ENCODE data around the gene KRTAP5-7.
"Not testable (repeated sequence)": the region's sequence is repeated elsewhere in the genome, so short reads cannot be mapped to it uniquely, and the experiment has no call there.

KRTAP5-7 gene, protein sequence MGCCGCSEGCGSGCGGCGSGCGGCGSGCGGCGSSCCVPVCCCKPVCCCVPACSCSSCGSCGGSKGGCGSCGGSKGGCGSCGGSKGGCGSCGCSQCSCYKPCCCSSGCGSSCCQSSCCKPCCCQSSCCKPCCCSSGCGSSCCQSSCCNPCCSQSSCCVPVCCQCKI

DNA sequence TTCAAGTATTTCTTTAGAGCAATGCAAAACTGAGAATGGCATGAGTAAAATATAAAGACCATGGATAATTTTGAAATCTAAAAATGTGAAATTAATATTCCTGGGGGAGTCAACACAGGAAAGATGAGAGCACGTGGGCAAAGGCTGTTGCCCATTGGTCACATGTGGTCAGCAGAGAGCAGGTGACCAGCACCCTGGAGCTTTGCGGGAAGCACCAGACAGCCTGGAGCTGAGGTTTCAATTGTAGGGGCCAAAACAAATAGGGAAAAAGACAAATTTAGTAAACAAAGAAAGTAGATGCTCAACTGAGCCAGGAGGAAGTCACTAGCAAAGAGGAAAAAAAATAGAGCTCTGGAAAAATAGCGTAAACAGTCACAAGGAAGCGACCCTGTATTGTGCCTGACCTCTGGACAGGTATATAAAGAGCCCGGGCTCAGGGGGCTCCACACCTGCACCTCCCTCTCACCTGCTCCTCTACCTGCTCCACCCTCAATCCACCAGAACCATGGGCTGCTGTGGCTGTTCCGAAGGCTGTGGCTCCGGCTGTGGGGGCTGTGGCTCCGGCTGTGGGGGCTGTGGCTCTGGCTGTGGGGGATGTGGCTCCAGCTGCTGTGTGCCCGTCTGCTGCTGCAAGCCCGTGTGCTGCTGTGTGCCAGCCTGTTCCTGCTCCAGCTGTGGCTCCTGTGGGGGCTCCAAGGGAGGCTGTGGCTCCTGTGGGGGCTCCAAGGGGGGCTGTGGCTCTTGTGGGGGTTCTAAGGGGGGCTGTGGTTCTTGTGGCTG, at the start of gene KRTAP5-7:
TSS of gene KRTAP5-7 (plus strand) at position 472 of the 780 bp plus-strand sequence. CDS start at position 506, 34 bp downstream.
- DNase-seq: not testable (repeated sequence)

DNA sequence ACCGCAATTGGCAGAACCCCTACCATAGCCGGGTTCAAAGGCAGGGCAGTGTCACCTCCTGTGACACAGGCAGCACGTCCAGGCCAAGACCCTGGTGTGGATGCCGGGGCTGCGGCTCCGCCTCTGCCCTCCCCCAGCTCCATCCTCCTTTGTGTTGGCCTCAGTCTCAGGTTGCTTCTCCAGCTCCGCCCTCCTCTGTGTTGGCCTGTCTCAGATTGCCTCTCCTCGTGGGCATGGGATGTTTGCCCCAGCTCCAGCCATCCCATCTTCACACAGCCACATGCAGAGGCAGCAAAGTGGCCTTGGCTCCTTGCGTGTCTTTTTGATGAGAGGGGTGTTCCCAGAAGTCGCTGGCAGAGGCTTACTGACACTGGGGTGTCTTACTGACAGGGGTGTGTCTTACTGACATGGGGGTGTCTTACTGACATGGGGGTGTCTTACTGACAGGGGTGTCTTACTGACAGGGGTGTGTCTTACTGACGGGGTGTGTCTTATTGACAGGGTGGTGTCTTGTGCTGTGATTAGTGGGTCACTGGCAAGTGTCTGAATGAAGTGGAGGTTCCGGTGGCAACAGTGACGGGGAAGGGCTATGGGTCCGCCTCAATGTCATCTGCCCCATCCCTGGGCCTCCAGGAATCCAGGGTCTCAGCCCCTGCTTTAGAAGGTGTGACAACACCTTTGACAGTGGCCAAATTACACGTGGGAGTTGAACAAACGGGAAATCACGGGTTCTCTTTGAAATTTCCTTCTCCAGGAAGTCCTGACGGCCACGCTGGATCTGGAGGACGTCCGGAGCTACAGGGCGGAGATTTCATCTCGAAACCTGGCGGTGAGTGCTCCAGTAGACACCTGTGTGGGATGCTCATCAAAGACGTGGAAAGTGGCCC, 49.2 kb upstream of the KRTAP5-7 start:
- no peak for DNase-seq

DNA sequence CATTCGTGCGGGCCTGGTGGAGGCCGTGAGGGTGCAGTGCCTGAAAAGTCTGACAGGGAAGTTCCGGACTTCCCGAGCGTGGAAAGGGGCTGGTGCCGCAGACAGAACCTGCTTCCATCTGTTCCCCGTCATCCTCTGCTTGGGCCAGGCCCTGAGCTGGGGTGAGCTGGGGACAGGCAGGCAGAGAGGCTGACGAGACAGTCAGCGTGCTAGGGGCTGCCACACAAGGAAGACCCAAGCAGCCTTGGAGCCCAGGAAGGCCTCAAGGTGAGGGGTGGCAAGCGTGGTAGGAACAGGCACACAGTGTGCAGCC, 48.6 kb upstream of the KRTAP5-7 start:
- no peak for DNase-seq

DNA sequence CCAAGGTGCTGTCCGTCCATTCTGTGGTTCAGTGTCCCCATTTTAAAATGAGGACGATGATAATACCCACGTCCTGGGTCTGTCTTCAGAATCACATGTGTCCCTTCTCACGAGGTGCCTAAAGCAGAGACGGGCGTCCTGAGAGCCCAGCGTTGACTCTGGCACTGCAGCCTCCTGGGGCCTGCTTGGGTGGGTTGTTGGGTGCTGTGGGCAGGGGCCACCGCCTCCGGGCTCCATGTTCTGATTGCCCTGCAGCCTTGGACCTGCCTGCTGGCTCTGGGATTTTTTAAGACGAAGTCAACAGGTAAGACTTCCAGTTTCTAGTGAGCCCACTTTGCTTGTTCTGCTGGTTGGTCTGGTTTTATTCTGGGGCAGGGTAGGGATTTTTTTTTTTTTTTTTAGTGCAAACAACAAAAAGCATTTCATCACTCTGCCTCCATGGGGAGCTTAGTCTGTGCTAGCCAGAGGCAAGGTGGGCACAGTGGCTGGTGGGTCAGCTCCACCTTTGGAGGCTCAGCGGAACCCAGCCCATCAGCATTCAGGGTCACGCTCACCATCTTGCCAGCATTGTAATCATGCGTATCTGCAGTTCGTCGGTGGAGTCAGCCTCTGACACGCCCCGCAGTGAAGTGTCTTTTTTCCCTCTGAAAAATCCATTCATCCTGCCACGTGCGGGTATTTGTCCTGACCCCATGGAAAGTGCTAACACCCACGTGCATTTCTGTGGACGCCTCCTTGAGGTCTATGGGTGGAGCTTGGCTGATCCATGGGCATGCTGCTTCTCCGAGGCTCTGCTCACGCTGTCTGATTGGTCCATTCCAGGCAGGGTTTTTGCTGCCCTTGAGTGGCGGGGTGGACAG, 45.7 kb upstream of the KRTAP5-7 start:
- no peak for DNase-seq

DNA sequence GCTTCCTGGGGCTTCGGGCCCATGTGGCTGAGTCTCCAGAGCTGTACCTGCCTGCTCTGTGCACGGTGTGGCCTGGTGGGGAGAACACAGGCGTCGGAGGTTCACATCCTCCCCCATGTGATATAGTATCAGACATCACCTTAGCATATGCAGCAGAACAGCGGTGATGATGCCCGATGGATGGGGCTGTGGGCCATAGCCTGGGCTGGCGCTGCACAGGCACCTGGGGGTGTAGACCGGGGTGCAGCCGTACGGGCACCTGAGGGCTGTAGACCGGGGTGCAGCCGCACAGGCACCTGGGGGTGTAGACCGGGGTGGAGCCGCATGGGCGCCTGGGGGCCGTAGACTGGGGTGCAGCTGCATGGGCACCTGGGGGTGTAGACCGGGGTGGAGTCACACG, 44.9 kb upstream of the KRTAP5-7 start:
- DNase-seq: no peak

DNA sequence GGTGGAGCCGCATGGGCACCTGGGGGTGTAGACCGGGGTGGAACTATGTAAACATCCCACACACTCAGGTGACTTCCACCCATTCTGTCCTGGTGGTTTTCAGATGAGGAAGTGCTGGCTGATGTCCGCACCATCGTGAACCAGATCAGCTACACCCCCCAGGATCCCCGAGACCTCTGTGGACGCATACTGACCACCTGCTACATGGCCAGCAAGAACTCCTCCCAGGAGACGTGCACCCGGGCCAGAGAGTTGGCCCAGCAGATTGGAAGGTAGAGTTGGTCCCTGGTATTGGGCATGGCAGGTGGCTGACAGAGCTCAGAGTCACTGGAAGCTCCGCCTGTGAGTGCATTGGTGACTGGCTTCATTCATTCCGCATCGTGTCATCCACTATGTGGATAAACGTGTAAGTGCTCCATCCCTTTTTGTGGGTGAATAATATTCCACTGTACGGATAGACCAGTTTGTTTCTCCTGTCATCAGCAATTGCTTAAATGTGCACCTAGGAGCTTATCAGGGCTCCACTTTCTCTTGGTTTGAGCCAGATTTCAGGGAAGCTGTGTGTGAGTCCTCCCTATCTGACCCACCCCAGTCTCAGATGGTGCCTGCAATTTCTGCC, 44.2 kb upstream of the KRTAP5-7 start:
- no peak for DNase-seq

DNA sequence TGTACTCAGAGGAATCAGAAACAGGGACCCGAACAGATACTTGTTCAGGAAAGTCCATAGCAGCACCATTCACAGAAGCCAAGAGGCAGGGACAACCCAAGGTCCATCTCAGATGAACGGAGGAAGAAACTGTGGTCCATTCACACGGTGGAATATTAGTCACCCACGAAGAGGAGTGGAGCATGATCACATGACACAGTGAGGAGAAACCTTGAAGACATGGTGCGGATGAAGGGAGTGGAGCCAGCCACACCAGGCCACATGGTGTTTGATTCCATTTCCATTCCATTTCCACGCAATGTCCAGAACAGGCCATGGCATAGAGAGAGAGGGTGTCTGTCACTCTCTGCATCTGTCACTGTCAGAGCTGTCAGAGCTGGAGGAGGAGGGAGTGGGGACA, 43.4 kb upstream of the KRTAP5-7 start:
- DNase-seq: no peak

DNA sequence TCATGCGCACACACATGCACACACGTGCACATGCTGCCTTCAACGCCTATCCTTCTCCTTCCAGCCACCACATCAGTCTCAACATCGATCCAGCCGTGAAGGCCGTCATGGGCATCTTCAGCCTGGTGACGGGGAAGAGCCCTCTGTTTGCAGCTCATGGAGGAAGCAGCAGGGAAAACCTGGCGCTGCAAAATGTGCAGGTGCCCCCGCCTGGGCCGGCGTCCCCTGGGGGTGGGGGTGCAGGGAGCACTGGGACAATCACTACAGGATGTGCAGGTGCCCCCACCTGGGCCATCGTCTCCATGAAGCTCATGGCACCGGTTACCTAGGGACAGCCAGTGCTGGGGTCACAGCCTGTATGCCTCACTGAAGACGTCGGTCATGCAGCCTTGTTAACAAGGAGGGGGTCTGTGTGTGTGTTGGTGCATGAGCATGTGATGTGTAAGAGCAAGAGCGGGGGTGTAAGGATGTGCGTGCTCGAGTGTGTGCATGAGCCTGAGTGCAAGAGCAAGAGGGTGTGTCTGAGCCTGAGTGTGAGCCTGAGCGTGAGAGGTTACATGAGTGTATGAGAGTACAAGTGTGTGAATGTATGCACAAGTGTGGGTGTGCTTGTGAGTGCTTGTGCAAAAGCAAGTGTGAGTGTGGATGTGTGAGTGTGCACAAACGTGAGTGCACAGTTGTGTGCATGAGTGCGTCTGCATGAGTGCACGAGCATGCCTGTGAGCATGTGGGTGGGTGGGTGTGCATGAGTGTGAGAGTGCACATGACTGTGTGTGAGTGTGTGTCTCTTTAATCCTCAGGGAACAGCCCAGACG, 42.6 kb upstream of the KRTAP5-7 start:
- DNase-seq: no peak

DNA sequence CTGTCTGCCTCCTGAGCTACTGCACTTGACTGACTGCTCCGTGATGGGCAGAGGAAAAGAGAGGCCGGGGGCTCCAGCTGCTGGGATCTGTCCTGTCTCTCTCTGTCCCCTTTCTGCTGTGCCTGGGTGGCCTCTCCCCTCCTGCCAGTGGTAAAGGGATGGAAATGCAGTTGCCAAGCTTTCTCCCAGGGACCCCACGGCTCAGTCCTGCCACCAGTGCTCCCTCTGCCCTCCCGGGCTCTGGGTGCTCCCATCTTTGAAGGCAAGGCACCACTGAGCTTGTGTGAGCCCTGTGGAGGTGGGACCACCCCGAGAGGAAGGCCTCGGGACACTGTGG, 42.0 kb upstream of the KRTAP5-7 start:
- no peak for DNase-seq

DNA sequence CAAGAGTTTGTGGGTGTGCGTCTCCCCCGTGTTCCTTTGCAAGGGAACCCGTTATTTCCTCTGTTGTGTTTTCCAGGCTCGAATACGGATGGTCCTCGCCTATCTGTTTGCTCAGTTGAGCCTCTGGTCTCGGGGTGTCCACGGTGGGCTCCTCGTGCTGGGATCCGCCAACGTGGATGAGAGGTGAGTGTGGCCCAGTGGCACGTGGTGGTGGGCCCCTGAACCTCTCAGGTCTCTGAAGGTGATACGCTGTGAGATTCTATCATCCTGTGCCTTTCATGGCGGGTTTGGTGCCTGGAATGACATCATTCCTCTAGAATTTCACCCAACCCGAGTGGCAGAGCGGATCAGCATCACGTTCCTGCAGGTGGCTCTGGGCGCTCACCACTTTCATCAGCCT, 41.6 kb upstream of the KRTAP5-7 start:
- no peak for DNase-seq

DNA sequence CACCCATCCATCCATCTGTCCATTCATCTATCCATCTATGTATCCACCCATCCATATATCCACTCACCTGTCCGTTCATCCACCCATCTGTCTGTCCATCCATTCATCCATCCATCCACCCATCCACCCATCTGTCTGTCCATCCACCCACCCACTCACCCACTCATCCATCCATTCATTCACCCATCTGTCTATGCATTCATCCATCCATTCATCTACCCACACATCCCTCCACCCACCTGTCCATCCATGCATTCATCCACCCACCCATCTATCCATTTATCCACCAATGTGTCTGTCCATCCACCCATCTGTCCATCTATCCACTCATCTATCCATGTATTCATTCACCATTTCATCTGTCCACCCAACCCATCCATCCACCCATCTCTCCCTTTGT, 40.7 kb upstream of the KRTAP5-7 start:
- no peak for DNase-seq

DNA sequence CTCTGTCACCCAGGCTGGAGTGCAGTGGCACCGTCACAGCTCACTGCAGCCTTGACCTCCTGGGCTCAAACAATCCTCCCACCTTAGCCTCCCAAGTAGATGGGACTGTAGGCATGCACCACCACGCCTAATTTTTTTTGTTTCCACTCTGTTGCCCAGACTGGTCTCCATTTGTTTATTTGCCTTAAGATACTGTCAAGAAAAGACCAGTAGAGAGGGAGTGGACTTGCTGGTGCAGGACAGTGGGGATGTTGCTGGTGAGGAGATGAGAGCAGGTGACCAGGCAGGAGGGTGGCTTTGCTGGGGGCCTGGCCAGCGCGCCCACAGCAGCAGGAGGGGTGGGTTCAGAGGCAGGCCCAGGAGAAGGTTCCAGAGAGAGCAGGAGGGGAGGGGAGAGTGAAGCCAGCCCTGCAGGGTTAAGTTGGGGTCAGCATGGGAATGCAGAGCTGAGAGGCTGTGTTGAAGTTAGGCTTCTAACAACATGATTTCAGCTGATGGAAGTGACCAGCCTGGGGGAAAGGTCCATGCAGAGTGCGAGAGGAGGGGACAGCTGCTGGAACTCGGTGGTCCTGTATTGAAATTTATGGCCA, 38.3 kb upstream of the KRTAP5-7 start:
- no peak for DNase-seq

DNA sequence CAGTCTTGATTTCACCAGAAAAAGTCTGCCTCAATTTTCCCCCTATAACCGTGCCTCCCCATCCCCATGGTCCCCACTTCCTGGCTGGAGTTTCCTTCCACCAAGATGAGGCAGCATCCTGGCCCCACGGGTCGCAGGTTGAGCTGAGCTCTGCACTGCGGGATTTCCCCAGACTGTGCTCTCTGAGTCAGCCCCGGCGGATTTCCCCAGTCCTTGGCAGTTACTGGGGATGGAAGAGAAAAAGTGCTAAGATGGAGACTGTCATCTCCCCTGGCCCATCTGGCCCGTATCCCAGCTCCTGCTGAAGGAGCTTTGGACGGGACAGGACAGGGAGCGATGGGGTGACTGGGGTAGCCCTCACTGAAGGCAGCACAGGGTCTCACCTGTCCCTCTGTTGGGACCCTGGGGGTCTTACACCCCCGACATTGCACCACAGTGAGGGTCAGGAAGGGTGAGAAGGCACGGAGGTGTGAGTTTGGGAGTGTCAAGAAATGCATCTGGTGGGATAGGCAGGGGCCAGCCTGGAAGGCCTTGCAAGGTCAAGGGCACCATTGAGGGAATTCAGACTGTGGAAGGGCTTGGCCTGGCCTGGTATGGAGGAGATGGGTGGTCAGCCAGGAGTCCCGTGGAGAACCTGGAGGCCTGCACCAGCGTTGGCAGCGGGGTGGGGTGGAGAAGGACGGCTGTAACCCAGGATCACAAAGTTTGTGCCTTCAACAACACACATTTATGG, 37.6 kb upstream of the KRTAP5-7 start:
- DNase-seq: no peak

DNA sequence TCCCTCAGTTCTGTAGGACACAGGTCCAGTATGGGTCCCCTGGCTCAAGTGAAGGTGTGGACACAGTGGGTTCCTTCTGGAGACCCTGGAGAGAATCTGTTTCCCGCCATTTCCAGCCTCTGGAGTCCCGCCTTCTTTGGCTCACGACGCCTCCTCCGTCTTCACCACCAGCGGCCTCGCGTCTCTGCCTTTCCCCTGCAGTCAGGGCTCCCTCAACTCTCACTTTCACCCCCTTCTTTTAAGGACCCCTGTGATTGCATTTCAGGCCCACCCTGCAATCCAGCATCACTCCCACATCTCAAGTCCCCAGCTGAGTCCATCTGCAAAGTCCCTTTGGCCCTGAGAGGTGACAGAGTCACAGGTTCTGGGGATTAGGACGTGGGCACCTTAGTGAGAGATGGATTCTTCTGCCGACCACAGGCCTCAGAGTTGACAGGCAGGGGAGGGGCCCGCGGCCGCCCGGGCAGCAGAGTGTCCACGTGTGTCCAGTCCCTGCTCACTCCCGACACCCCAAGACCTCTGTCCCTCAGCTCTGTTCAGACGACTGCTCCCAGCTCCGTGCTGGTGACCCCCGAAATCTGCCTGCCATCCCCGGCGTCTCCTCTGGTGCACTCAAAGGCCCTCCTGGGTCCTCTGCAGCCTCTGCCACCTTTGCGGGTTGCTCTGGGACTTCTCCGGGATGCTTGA, 36.9 kb upstream of the KRTAP5-7 start:
- DNase-seq: no peak

DNA sequence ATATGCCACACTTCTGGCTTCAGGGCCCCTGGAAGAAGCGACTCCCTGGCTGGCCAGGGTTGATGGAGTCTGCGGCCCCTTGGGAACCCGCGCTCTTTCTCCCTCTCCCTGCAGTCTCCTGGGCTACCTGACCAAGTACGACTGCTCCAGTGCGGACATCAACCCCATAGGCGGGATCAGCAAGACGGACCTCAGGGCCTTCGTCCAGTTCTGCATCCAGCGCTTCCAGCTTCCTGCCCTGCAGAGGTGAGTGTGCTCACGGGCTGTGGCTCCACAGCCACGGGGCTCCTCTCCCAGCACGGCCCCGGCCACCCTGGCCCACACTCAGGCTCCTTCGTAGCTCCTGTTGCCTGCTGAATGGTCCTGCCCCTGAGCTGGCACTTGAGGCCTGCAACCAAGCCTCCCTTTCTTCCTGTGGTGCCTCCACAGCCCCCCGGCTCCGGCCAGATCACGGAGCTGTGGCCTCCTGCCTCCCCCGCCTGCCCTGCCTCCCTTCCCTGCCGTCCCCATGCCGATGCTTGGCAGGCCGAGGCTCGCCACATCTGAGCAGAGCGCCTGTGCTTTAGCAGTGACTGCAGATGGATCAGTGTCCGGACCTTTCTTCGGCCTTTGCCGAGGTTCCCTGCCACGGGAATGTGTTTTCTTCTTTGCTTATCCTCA, 36.2 kb upstream of the KRTAP5-7 start:
- no peak for DNase-seq

DNA sequence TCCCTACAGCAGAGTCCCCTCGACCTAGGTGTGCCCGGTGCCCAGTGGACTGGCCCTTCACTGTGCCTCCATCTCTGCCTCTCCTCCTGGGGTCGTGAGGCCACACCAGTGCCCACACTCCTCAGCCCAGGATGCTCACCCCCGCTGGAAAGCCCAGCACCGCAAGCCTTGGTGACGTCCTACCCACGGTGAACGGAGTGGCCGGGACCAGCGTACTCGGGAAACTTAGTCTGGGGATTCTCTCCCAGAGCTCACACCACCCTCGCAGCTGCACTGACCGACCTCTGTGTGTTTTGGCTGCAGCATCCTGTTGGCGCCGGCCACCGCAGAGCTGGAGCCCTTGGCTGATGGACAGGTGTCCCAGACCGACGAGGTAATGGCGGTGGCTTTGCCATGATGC, 35.5 kb upstream of the KRTAP5-7 start:
- DNase-seq: no peak

DNA sequence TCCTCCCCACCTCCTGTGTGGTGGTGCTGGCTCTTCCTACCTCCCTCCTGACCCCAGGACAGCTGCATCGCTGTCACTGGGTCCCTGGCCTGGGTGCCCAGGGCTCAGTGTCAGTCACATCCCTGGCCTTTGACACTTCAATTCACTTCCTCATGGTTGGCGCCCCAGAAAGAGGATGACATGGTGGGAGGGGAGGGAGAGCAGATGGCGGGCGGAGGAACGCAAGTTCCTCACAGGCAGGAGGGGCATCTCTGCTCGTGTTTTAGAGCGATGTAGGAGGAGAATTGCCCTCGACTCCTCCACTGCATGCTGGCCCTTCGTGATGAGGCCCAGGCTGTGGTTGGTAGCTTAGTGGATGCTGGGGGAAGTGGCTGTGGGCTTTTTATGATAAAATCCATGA, 35.1 kb upstream of the KRTAP5-7 start:
- DNase-seq: no peak

DNA sequence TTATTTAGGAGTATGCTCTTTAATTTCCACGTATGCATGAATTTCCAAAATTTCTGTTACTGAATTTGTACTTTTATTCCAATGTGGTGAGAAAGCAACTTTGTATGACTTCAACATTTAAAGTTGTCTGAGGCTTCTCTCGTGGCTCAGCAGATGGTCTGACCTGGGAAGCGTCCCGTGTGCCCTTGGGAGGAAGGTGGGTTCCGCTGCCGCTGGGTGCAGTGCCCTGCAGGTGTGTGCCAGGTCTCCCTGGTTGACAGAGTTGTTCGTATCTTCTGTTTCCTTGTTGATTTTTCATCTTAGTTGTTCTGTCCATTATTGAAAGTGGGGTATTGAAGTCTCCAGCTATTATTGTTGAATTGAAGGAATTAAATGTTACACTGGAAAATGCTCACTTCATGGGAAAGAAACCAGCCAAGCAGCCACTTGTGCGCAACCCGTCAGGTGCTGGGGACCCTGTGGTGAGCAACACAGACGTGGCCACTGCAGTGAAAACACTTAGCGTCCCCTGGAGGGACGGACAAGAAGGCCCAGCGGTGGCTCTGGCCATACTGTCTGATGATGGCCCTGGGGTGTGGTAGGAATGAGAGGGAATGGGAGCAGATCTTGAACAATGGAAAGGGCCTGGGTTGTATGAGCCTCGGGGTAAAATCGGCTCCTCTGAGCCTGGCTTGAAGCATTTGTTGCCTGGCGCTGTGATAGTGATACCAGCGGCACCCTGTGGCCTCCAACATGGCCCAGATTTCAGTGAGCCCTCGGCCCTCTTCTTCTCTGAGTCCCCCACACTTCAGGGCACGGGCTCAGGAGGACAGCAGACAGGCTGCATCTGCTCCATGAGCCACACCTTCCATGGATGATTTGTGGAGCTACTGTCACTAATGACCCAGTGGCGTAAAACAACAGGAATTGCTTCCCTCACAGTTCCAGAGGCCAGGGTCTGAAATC, 31.5 kb upstream of the KRTAP5-7 start:
- DNase-seq: no peak

Measured in NK-92 treated with Interleukin-12 subunit alpha and Interleukin-12 subunit beta, amount 100 ng/mL, for 24 hours (cell line).